Activated CD4-positive, alpha-beta T cell treated with anti-CD3 and anti-CD28 coated beads for 36 hours (primary cell): ENCODE data around the gene BCL2L2. TPM values are rescaled to one million over a fixed set of nuclear protein-coding genes. Genes with fewer than 3 reads are reported as not detected.
A peak's percentile ranks its signal among the peaks of the same experiment; 100 is the strongest.

ENCODE experiments used
- ATAC-seq: fragments of 200-7000 bp; cut with Tn5 transposase; one replicate; pipeline ENCODE4 v1.10.0; 2021; ENCODE audit warnings: mild to moderate bottlenecking, moderate library complexity
- CTCF ChIA-PET: fragments of 350-600 bp; sonication (Branson Sonifier 250); formaldehyde crosslinking; loops from one replicate; lab custom pipeline; 2021; ENCODE audit warnings: antibody characterized with exemption; lab: Charles Lee
- POLR2A ChIA-PET: fragments of 350-600 bp; sonication (Branson Sonifier 250); formaldehyde crosslinking; loops from one replicate; lab custom pipeline; 2021; ENCODE audit warnings: antibody characterized with exemption, inconsistent platforms; lab: Charles Lee
- DNase-seq: peaks from one replicate; pipeline ENCODE4 v3.0.0-alpha.2; 2020
- H3K27ac Mint-ChIP-seq: one replicate; pipeline ENCODE4 v1.8.0; 2021; ENCODE audit warnings: mixed read lengths
- H3K27me3 Mint-ChIP-seq: one replicate; pipeline ENCODE4 v1.8.0; 2021; ENCODE audit warnings: mixed read lengths
- H3K36me3 Mint-ChIP-seq: one replicate; pipeline ENCODE4 v1.8.0; 2021; ENCODE audit warnings: low read depth, mixed read lengths
- H3K4me1 Mint-ChIP-seq: one replicate; pipeline ENCODE4 v1.8.0; 2021; ENCODE audit warnings: mixed read lengths
- H3K4me3 Mint-ChIP-seq: one replicate; pipeline ENCODE4 v1.8.0; 2021; ENCODE audit warnings: mild to moderate bottlenecking, moderate library complexity, mixed read lengths
- H3K9me3 Mint-ChIP-seq: one replicate; pipeline ENCODE4 v1.8.0; 2021; ENCODE audit warnings: low read depth, mixed read lengths
- intact Hi-C, 2 experiments: fragments of 100-400 bp; cut with DNase I in 1 of 2; cut with micrococcal nuclease in 1 of 2; formaldehyde crosslinking; loops; one replicate each; pipeline versions ENCODE4 v1.14.2 to v1.15.1; 2022 to 2024; cut with DNase I, micrococcal nuclease
- total RNA-seq, 2 experiments: library from RNA; stranded (reverse); gene quantifications; one replicate each; pipeline ENCODE4 v1.2.3, GENCODE V29; 2021

The BCL2L2 gene
- total RNA-seq, 2 experiments from 2014 or later = 0.73 to 1.2 TPM

DNA sequence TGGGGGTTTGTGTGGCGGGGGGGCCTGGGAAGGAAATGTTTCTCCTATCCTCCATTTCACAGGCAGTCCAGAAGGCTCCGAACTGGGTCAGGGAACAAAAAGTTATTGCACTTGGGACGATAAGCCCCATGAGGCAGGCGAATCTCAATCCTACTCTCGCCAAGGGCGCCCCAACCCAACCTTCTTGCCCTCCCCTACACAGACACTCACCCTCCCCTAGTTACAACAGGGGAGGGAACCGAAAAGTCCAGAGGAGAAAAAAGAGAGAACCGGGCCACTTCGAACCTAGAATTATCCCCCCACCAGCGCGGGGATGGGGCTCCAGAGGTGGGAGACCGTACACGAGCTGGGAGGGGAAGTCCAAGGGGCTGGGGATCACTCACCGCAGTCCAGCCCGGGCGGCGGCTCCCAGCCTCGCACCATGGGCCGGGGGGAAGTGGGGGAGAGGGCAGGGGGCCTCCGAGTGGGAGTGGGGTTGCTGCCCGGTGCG is 21.1 kb upstream of the BCL2L2 start:
- Mint-ChIP-seq H3K27ac (peak overlapping the region; percentile 90), H3K36me3 (peaks cover 10% of the 10 kb centered on the region), H3K4me3 (peak overlapping the region; percentile 99), H3K9me3 (no peaks in the 10 kb centered on the region), H3K4me1 (peaks cover 18% of the 10 kb centered on the region), H3K27me3 (no peaks in the 10 kb centered on the region)
- peak; percentile 28 for ATAC-seq
- intact Hi-C loops = loop anchor here (1.0 to 10.0 kb wide), 9 partner anchors 10 to 266 kb away; partner anchors contain the start of genes ACIN1 (in 2 of the 2), C14orf119 (in 2 of the 2), NGDN (in 2 of the 2) and PABPN1 (in 1 of the 2)
- POLR2A ChIA-PET = interaction anchor here (0.9 to 2.3 kb wide), 4 partner anchors 15 to 190 kb away, joined by 3 to 15 read pairs (median 6); partner anchors contain the start of genes ACIN1, C14orf119 and PABPN1
- no peak for DNase-seq
- CTCF ChIA-PET = interaction anchor here (0.7 to 3.8 kb wide), 8 partner anchors 11 to 407 kb away, joined by 3 to 22 read pairs (median 4); partner anchors contain the start of genes PABPN1, PPP1R3E and PRMT5

- peak; percentile 98 for ATAC-seq
- intact Hi-C loops = loop anchor here (1.0 to 10.0 kb wide), 9 partner anchors 9 to 265 kb away; partner anchors contain the start of genes ACIN1 (in 2 of the 2), C14orf119 (in 2 of the 2), NGDN (in 2 of the 2) and PABPN1 (in 1 of the 2)
Measured at GRCh38 chr14:23286020-23286901, 20.4 kb upstream of the BCL2L2 start, which contains the start of gene HOMEZ. HOMEZ (minus strand) TSS chr14:23286132; CDS start chr14:23285952, 180 bp downstream.

DNA sequence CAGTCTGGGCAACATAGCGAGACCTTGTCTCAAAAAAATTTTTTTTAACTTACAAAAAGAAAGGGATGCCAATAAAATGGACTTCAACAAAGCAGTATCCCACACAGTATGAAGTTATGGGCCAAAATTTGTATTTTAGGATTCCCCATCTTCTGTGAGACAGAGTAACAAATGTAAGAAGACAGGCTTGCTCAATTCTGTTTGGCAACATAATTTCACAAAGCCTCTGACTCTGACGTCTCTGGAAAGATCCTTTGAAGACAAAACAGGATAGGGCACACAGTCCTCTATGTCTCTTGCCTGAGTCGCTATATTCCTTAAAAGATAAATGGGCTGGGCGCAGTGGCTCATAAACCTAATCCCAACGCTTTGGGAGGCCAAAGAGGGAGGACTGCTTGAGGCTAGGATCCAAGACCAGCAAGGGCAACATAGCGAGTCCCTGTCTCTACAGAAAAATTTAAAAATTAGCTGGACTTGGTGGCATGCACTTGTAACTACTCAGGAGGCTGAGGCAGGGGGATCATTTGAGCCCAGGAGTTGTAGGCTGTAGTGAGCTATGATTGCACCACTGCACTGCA is 19.6 kb upstream of the BCL2L2 start:
- intact Hi-C loops = loop anchor here (1.0 to 10.0 kb wide), 9 partner anchors 8 to 264 kb away; partner anchors contain the start of genes ACIN1 (in 2 of the 2), C14orf119 (in 2 of the 2), NGDN (in 2 of the 2) and PABPN1 (in 1 of the 2)
- ChIA-PET CTCF (interaction anchor here (1.1 to 3.8 kb wide), 12 partner anchors 9 to 218 kb away, joined by 3 to 22 read pairs (median 5); partner anchors contain the start of genes PABPN1 and PPP1R3E), POLR2A (interaction anchor here (0.8 to 2.3 kb wide), 4 partner anchors 14 to 520 kb away, joined by 3 to 15 read pairs (median 7); partner anchors contain the start of genes ACIN1, C14orf119, OXA1L and PABPN1)
- H3K27ac Mint-ChIP-seq = peak overlapping the region; percentile 95
- no peaks in the 10 kb centered on the region for H3K9me3 Mint-ChIP-seq
- DNase-seq = no peak
- H3K4me1 Mint-ChIP-seq = peaks cover 18% of the 10 kb centered on the region
- ATAC-seq = no peak
- H3K4me3 Mint-ChIP-seq = peak overlapping the region; percentile 99
- no peaks in the 10 kb centered on the region for H3K27me3 Mint-ChIP-seq
- peaks cover 10% of the 10 kb centered on the region for H3K36me3 Mint-ChIP-seq

More at GRCh38 chr14:23286020-23286901, 20.4 kb upstream of the BCL2L2 start, which contains the start of gene HOMEZ:
- peak; percentile 99 for DNase-seq
- peaks cover 10% of the 10 kb centered on the region for H3K36me3 Mint-ChIP-seq
- no peaks in the 10 kb centered on the region for H3K9me3 Mint-ChIP-seq
- peaks cover 18% of the 10 kb centered on the region for H3K4me1 Mint-ChIP-seq
- peak within 1 kb of the TSS; percentile 99 for H3K4me3 Mint-ChIP-seq
- no peaks in the 10 kb centered on the region for H3K27me3 Mint-ChIP-seq
- peak within 1 kb of the TSS; percentile 95 for H3K27ac Mint-ChIP-seq
- ChIA-PET POLR2A (interaction anchor here (0.6 to 2.3 kb wide), 6 partner anchors 12 to 520 kb away, joined by 3 to 15 read pairs (median 4); partner anchors contain the start of genes ACIN1, C14orf119, OXA1L and PABPN1), CTCF (interaction anchor here (0.7 to 3.8 kb wide), 15 partner anchors 10 to 1361 kb away, joined by 3 to 22 read pairs (median 4); partner anchors contain the start of genes PABPN1, PPP1R3E and PRMT5)

DNA sequence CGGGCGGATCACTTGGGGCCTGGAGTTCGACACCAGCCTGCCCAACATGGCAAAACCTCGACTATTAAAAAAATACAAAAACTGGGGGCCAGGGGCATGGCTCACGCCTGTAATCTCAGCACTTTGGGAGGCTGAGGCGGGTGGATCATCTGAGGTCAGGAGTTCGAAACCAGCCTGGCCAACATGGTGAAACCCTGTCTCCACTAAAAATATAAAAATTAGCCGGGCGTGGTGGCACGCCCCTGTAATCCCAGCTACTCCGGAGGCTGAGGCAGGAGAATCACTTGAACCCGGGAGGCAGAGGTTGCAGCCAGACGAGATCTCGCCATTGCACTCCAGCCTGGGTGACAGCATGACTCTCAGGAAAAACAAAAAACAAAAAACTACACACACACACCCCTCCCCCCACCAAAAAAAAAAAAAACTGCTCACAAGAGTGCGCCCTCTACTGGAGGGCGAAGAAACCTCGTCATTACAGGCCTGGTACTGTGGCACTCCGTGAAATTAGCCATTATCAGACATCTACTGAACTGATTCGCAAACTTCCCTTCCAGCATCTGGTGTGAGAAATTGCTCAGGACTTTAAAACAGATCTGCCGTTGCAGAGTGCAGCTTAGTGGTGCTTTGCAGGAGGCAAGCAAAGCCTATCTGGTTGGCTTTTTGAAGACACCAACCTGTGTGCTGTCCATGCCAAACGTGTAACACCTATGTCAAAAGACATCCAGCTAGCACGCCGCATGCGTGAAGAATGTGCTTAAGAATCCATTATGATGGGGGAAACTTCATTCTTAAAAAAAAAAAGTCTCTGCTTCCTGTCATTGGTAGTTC is 11.7 kb upstream of the BCL2L2 start:
- H3K9me3 Mint-ChIP-seq = no peaks in the 10 kb centered on the region
- peaks cover 20% of the 10 kb centered on the region for H3K4me1 Mint-ChIP-seq
- ChIA-PET CTCF (interaction anchor here (0.6 to 12.8 kb wide), 16 partner anchors 8 to 1527 kb away, joined by 3 to 173 read pairs (median 4); partner anchors contain the start of genes ACIN1, CEBPE, HOMEZ and PABPN1), POLR2A (no interaction called here)
- H3K27ac Mint-ChIP-seq = peak overlapping the region; percentile 47
- peak; percentile 91 for ATAC-seq
- DNase-seq = peak; percentile 68
- H3K27me3 Mint-ChIP-seq = no peaks in the 10 kb centered on the region
- H3K36me3 Mint-ChIP-seq = peaks cover 17% of the 10 kb centered on the region
- H3K4me3 Mint-ChIP-seq = peak overlapping the region; percentile 7
- intact Hi-C loops = loop anchor here (1.0 to 2.0 kb wide), 4 partner anchors 9 to 175 kb away; partner anchors contain the start of gene HOMEZ (in 1 of the 2)

- Mint-ChIP-seq H3K27me3 (no peaks in the 10 kb centered on the region), H3K4me3 (no peak overlapping the region), H3K4me1 (peaks cover 26% of the 10 kb centered on the region), H3K36me3 (peaks cover 19% of the 10 kb centered on the region), H3K27ac (peak overlapping the region; percentile 16), H3K9me3 (no peaks in the 10 kb centered on the region)
- ChIA-PET POLR2A (no interaction called here), CTCF (interaction anchor here (0.6 to 12.8 kb wide), 10 partner anchors 9 to 839 kb away, joined by 3 to 173 read pairs (median 4); partner anchors contain the start of genes ACIN1, C14orf119, CEBPE and HOMEZ)
- intact Hi-C loops = no loop called here
- DNase-seq = no peak
- no peak for ATAC-seq
Measured at GRCh38 chr14:23296012-23296777, 10.4 kb upstream of the BCL2L2 start.

GRCh38 chr14:23297096-23297495 is 9.5 kb upstream of the BCL2L2 start:
- Mint-ChIP-seq H3K9me3 (no peaks in the 10 kb centered on the region), H3K27me3 (no peaks in the 10 kb centered on the region), H3K27ac (no peak overlapping the region), H3K4me3 (no peak overlapping the region), H3K4me1 (peaks cover 26% of the 10 kb centered on the region), H3K36me3 (peaks cover 19% of the 10 kb centered on the region)
- DNase-seq (no peak), ATAC-seq (no peak)
- POLR2A ChIA-PET = interaction anchor here (0.6 kb wide), 1 partner anchor 29 kb away, joined by 3 read pairs; no protein-coding TSS in a partner anchor
- intact Hi-C loops = no loop called here
- CTCF ChIA-PET = interaction anchor here (0.6 to 12.8 kb wide), 7 partner anchors 10 to 275 kb away, joined by 3 to 173 read pairs (median 3); partner anchors contain the start of genes C14orf119, CEBPE, HOMEZ and PABPN1

DNA sequence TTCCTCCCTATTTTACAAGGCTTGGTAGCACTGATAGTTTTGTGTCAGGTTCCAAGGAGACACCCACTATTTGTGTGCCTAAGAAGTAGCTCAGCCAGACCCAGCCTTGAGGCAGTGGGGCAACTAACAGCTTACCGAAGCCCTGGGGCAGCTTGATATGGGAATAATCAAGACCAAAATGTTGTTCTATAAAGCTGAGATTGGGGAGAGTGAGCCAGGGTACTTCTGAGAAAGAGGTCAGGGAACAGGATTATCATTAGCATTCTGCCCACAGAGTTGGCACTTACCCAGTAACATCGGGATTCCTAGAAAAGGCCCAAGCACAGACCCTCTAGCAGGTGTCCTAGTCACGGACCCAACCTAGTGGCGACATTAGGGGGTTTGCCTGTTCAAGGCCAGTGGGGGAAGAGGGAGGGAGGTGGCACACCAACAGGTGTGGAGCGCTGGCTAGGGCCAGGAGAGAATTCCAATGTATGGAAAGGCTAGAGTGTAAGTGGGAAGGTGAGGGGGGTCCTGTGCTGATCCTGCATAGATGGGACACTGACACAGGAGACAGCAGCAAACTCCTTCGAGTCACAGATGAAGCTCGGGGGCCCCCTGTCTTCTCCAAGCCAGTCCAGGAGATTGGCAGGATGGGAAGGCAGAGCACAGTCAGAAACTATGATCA is 8.9 kb upstream of the BCL2L2 start:
- peaks cover 19% of the 10 kb centered on the region for H3K36me3 Mint-ChIP-seq

GRCh38 chr14:23299211-23299957 is 7.2 kb upstream of the BCL2L2 start:
- no peak for ATAC-seq
- Mint-ChIP-seq H3K9me3 (peaks cover 2% of the 10 kb centered on the region), H3K36me3 (peaks cover 19% of the 10 kb centered on the region), H3K4me1 (peaks cover 29% of the 10 kb centered on the region), H3K4me3 (peak overlapping the region; percentile 100), H3K27me3 (no peaks in the 10 kb centered on the region), H3K27ac (peak overlapping the region; percentile 28)
- ChIA-PET CTCF (interaction anchor here (1.0 to 12.8 kb wide), 3 partner anchors 23 to 228 kb away, joined by 3 to 173 read pairs (median 4); partner anchors contain the start of gene PABPN1), POLR2A (no interaction called here)
- intact Hi-C loops = no loop called here
- DNase-seq = peak; percentile 28

More for the DNA sequence above, 8.9 kb upstream of the BCL2L2 start:
- ChIA-PET CTCF (interaction anchor here (0.5 to 12.8 kb wide), 11 partner anchors 9 to 202 kb away, joined by 3 to 173 read pairs (median 4); partner anchors contain the start of genes C14orf119, CEBPE, HOMEZ and PABPN1), POLR2A (interaction anchor here (0.6 kb wide), 2 partner anchors 11 to 534 kb away, joined by 3 read pairs; no protein-coding TSS in a partner anchor)
- Mint-ChIP-seq H3K9me3 (no peaks in the 10 kb centered on the region), H3K4me3 (no peak overlapping the region), H3K27me3 (no peaks in the 10 kb centered on the region), H3K4me1 (peaks cover 26% of the 10 kb centered on the region), H3K27ac (no peak overlapping the region)
- no peak for ATAC-seq
- intact Hi-C loops = no loop called here
- no peak for DNase-seq
